NCI-H1048 (cell line): ENCODE data around the gene LPCAT3.
"Not testable (repeated sequence)": the region's sequence is repeated elsewhere in the genome, so short reads cannot be mapped to it uniquely, and the experiment has no call there.

Source experiments
- DNase-seq: peaks from one replicate; lab custom pipeline; 2025; lab: John Stamatoyannopoulos, UW

The LPCAT3 gene

GRCh38 chr12:7035463-7035862 lies 17.2 kb upstream of the LPCAT3 start:
- DNase-seq = no peak

- no peak for DNase-seq
These were observed 16.2 kb upstream of the LPCAT3 start for GRCh38 chr12:7034464-7034863.

GRCh38 chr12:7032990-7033389 lies 14.7 kb upstream of the LPCAT3 start:
- DNase-seq = no peak

GRCh38 chr12:7031306-7031705 lies 13.0 kb upstream of the LPCAT3 start:
- DNase-seq = no peak

- DNase-seq = no peak
These were observed 8.6 kb upstream of the LPCAT3 start for GRCh38 chr12:7026854-7027253.

DNA sequence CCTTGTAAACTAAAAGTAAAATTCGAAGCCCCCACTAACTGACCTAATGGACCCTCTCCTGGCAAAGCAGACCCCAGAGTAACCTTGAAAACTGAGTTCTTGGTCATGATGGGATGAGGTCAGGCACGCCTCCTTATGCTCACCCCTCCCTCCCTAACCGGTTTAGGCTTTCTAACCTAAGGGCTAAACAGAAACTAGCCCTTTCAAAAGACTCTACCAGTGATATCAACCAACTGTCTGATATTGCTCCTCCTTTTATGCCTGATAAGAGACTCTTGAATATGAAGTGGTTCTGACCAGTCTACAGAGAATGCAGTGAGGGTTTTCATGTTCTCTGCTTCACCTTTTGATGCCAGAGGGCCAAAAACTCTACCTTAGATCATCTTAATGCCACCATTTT lies 4.8 kb upstream of the LPCAT3 start:
- DNase-seq = no peak

DNA sequence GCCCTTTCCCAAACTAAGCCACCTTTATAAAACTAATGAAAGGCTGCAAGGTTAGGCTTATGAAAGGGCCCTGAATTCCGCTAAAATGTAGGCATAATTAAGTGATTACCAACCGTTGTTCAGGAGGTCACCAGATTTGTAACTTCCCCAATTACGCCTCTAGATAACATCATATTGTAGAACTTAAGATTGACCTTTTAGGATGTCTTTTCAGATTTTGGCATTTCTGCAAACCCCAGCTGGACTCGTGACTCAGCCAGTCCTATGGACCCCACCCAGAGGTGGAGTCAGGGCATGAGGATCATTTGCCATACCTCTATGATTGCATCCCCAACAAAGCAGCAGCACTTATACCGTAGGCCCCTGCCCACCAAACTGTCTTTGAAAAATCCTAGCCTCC lies 3.7 kb upstream of the LPCAT3 start:
- no peak for DNase-seq

GRCh38 chr12:7019043-7019569 lies 830 bp upstream of the LPCAT3 start:
- no peak for DNase-seq

- DNase-seq = no peak
These were observed 366 bp downstream of the LPCAT3 start for GRCh38 chr12:7017870-7018349.

DNA sequence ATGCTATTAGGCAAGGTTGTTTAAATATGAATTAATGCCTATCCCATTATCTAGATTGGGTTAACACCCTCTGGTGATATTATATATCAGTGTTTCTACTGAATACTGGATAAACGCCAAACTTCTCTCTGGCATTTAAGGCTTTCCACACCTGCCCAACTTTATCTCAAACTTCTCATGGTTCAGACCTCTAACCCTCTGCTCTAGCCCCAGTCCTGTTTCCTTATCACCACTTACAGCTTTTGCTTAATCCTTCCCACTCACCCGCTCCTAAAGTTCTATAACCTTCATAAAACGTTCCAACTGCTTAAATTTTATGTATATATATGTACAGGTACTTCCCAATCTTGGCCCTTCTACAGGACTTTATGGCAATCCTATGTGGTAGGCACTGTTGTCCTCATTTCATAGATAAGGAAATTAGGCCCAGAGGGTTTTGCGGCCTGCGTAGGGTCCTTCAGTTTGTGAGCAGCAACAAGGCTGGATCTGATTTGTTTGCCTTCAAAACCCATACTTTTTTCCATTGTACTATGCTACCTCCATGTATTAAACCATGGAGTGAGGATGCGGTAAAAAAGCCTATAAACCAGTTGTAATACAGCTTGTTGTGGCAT lies 1.2 kb downstream of the LPCAT3 start:
- no peak for DNase-seq

DNA sequence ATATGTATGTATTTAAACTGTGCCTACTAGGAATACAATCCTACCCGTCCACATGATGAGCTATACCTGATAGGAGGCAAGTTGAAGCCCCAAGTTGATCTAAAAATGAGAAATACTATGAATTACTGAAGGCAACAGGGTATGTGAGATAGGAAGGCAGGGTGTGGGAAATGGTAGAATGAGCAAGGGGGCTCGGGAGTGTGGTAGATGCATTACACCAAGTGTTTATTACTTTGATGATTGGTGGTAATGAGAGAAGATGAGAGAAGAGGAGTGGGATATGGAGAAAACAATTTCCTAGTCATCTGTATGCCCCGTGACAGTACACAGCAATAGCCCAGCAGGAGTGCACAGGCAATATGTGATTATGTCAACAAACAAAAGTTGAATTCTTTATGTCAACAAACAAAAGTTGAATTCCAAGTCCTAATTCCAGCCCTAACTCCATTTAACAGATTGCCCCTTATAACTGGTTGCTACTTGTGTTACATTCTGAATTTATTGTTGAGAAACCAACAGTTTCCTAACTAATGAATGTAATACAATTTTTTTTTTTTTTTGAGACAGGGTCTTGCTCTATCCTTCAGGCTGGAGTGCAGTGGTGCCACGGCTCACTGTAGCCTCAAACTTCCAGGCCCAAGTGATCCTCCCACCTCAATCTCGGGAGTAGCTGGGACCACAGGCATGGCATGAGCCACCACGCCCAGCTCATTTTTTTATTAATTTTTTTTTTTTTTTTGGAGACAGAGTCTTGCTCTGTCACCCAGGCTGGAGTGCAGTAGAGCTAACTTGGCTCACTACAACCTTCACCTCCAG lies 2.5 kb downstream of the LPCAT3 start:
- DNase-seq = no peak

DNA sequence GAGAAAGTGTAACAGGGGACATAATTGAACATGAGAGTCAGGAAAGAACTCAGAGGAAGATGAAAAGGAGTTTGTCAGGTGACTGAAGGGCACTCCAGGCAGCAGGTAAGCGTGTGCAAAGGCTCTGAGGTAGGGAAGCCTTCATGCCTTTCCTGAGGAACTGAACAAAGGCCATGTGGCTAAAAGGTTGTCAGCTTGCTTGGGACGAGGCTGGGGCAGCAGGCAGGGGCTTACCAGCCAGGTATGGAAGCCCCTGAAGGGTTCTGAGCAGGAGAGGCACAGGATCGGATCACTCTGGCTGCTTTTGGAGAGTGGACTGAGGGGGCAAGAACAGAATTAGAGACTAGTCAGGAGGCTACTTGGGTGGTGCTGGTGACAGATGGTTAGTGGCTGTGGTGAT lies 5.2 kb downstream of the LPCAT3 start:
- DNase-seq = no peak

DNA sequence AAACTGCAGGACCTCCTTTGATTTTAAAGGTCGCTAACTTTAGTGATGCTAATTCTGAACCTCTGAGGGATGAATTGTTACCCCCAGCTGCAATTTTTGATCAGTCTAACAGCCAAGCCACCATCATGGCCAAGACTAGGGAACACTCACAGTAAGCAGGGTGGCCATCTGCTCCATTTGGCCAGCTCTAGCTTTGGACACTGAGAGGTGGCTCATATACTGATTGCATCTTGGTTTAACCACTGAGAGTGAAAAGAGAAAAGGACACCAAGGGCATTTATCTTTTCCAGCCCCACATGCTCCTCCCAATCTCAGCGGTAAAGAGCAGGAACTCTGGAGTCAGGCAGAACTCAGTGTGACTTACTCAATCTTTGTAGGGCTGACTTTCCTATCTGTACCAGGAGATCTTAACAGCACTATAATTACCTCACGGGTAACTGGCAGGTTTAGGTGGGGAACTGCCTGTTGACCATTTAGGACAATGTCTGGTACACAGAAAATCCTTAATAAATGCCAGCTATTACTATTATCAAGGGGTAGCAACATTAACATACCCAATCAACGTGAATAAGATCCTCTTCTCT lies 6.2 kb downstream of the LPCAT3 start:
- no peak for DNase-seq

DNA sequence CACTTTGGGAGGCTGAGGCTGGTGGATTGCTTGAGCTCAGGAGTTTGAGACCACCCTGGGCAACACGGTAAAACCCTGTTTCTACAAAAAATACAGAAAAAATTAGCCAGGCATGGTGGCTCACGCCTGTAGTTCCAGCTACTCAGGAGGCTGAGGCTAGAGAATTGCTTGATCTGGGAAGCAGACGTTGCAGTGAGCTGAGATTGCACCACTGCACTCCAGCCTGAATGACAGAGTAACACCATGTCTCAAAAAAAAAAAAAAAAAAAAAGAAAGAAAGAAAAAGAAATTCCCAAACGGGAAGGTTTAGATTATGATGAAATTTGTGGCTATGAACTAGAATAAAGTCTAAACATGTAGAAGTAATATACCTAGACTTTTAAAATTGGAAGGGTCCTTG lies 6.9 kb downstream of the LPCAT3 start:
- DNase-seq = not testable (repeated sequence)

DNA sequence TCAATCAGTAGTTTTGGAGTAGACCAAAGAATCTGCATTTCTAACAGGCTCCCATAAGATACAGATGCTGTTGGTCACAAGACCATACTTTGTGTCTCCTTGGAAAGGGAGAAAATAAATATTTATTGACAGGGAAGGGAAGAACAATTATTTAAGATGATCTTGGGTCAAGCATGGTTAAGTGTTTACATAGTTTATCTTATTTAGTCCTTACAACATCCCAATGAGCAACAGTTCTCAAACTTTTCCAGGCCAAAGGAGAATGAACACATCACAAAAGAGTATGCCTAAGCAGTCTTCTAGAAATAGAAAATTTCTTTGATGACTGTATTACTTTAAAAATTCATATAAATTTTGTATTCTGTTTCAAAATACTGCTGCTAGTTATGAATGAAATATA lies 8.8 kb downstream of the LPCAT3 start:
- no peak for DNase-seq

DNA sequence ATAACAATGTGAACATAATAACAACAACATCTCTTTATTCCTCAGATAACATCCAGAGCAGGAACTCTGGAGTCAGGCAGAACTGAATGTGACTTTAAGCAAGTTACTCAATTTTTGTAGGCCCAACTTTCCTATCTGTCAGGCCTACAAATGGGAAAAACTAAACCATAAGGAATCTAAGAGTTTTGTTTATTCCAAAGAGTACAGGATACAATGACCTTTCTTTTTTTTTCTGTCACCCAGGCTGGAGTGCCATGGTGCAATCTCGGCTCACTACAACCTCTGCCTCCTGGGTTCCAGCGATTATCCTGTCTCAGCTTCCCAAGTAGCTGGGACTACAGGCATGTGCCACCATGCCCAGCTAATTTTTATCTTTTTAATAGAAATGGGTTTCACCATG lies 9.4 kb downstream of the LPCAT3 start:
- DNase-seq = no peak

DNA sequence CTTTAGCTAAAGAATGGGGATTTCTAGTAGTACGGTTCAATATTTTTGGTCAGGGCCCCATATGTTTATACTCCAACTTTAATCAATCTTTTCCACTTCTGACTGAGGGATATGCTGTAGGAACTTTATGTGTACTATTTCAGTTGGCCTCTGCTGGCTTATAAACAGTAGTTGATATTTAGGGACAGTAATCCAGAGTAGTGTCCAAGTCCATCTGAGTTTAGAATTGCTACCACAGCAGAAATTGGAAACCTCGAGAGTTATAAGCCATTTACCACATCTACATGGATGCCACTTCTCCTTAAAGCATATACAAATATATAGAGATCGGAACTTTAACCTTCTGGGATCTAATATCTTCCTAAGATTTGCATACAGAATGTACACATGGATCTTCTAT lies 11.6 kb downstream of the LPCAT3 start:
- DNase-seq = no peak

- no peak for DNase-seq
These were observed 13.0 kb downstream of the LPCAT3 start for GRCh38 chr12:7005311-7005710.

DNA sequence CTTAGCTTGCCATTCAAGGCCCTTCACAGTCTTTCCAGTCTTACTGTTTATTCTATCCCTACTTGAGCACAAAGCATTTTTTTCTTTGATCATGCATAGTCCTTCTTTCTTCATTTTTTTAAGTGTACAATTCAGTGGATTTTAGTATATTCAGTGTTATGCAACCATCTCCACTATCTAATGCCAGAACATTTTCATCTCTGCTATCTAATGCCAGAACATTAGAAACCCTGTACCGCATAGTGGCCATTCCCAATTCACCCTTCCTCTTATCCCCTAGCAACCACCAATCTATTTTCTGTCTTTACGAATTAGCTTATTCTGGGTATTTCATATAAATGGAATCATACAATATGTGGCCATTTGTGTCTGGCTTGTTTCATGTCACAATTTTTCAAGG lies 13.4 kb downstream of the LPCAT3 start:
- no peak for DNase-seq

DNA sequence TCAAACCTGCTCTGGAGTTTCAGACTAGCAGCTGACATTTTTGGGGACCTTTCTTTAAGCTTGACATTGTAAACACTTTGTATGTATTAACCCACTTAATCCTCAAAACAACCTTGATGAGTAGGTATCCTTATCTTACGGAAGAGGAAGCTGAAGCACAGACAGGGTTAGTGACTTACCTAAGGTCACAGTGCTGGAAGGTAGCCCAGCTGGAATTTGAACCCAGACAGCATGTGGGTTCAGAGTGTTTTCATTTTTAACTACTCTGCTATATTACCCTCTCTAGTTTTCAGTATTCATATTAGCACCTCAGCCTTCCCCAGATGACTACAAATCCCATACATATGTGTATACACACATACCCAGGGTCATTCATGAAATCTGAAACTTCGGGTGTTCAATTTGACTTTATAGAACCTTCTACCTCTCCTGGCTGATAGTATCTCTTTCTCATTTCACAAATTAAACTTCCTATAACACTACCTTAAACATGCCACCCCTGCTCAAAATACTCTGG lies 13.9 kb downstream of the LPCAT3 start:
- DNase-seq = no peak

DNA sequence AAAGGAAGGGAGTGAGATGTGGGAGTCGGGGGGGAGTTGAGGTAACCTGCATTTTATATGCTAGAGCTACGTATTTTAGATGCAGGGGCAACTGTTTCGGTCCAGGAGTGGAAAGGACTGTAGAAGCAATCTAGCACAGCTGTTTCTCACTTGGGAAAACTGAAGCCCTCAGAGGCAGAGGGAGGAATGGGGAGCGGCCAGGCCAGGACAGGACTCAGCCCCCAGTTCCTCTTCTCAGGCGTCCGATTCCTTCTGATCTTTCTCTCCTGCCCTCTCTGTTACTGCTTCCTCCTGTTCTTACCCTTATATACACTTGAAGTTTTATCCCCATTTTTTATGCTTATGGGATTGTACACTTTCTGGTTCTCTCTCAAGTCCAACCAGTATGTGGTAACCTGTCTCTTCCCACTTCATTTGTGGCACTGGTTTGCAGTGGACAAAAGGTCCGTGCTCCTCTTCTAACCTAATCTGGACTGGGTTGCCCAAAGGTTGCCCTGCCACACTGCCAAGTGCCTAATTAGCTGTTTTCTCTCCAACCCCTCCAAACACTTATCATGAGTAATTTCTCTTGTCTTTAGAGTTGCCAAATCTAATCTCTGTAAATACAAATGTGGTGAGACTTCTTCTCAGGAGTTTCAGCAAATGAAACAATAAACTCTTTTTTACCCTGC lies 16.2 kb downstream of the LPCAT3 start:
- no peak for DNase-seq

- DNase-seq = no peak
These were observed 19.4 kb downstream of the LPCAT3 start for GRCh38 chr12:6998715-6999451.
